Left ventricle myocardium inferior (tissue), 1 donor: ENCODE results near the gene ARHGEF17. TPM values are rescaled to one million over a fixed set of nuclear protein-coding genes. Genes with fewer than 3 reads are reported as not detected.
"Not testable (repeated sequence)": the region's sequence is repeated elsewhere in the genome, so short reads cannot be mapped to it uniquely, and the experiment has no call there.

ENCODE experiments used
- DNase-seq: peaks from one replicate; pipeline ENCODE4 v3.0.0-alpha.2; 2020
- H3K27ac ChIP-seq: fragments of 200-600 bp; replicated peaks from 2 replicates; pipeline ENCODE4 v1.8.0; 2021
- H3K27me3 ChIP-seq: fragments of 200-600 bp; 2 replicates; pipeline ENCODE4 v1.8.0; 2021; ENCODE audit warnings: low read depth
- H3K36me3 ChIP-seq: fragments of 200-600 bp; 2 replicates; pipeline ENCODE4 v1.8.0; 2021
- H3K4me1 ChIP-seq: fragments of 200-600 bp; 2 replicates; pipeline ENCODE4 v1.8.0; 2021
- H3K4me3 ChIP-seq: fragments of 200-600 bp; 2 replicates; pipeline ENCODE4 v1.8.0; 2021; ENCODE audit warnings: mild to moderate bottlenecking, moderate library complexity
- H3K9me3 ChIP-seq: fragments of 200-600 bp; replicated peaks from 2 replicates; pipeline ENCODE4 v1.8.0; 2021
- CTCF ChIP-seq: fragments of 200-600 bp; IDR thresholded peaks from 2 replicates; pipeline ENCODE4 v1.8.0; 2021; ENCODE audit warnings: antibody characterized with exemption, mild to moderate bottlenecking, borderline replicate concordance
- intact Hi-C: fragments of 100-400 bp; cut with micrococcal nuclease; formaldehyde crosslinking; loops from one replicate; pipeline ENCODE4 v1.11.0; 2022
- total RNA-seq: library from RNA; stranded (reverse); fragmentation: NEBNext Ultra II Directional; extraction: Animal tissue kit (Norgen Biotek cat#: 25700); gene quantifications from one replicate; pipeline ENCODE4 v1.2.1, GENCODE V29; 2021
- donor health status: DM: no; HTN: yes; CAD: no; lungs with severe emphysema.

The ARHGEF17 gene
- total RNA-seq, 1 donor from 2014 or later = 53.1 TPM

GRCh38 chr11:73268671-73269271 lies 39.3 kb upstream of the ARHGEF17 start:
- Histone ChIP-seq H3K4me3 (no peak overlapping the region), H3K27me3 (peaks cover 14% of the 10 kb centered on the region), H3K9me3 (no peaks in the 10 kb centered on the region), H3K27ac (no peak overlapping the region), H3K36me3 (no peaks in the 10 kb centered on the region), H3K4me1 (peaks cover 65% of the 10 kb centered on the region)
- DNase-seq = no peak
- intact Hi-C loops = no loop called here
- no peak for TF ChIP-seq CTCF

- TF ChIP-seq CTCF = no peak
- H3K4me3 ChIP-seq = no peak overlapping the region
- intact Hi-C loops = no loop called here
- no peaks in the 10 kb centered on the region for H3K36me3 ChIP-seq
- DNase-seq = no peak
- peak overlapping the region; percentile 23 for H3K27ac ChIP-seq
- peaks cover 59% of the 10 kb centered on the region for H3K4me1 ChIP-seq
- peaks cover 7% of the 10 kb centered on the region for H3K27me3 ChIP-seq
- no peaks in the 10 kb centered on the region for H3K9me3 ChIP-seq
Observed at GRCh38 chr11:73269459-73270015, 38.5 kb upstream of the ARHGEF17 start.

GRCh38 chr11:73270016-73270854 lies 37.8 kb upstream of the ARHGEF17 start:
- intact Hi-C loops = no loop called here
- no peak for DNase-seq
- H3K27ac ChIP-seq = peak overlapping the region; percentile 23

GRCh38 chr11:73270855-73271477 lies 37.1 kb upstream of the ARHGEF17 start:
- intact Hi-C loops = no loop called here
- no peak for DNase-seq
- Histone ChIP-seq H3K4me1 (peaks cover 45% of the 10 kb centered on the region), H3K9me3 (no peaks in the 10 kb centered on the region), H3K36me3 (no peaks in the 10 kb centered on the region), H3K27me3 (no peaks in the 10 kb centered on the region), H3K4me3 (no peak overlapping the region), H3K27ac (no peak overlapping the region)
- TF ChIP-seq CTCF = no peak

More at GRCh38 chr11:73270016-73270854, 37.8 kb upstream of the ARHGEF17 start:
- TF ChIP-seq CTCF = no peak
- H3K4me3 ChIP-seq = no peak overlapping the region
- peaks cover 53% of the 10 kb centered on the region for H3K4me1 ChIP-seq
- no peaks in the 10 kb centered on the region for H3K9me3 ChIP-seq
- H3K36me3 ChIP-seq = no peaks in the 10 kb centered on the region
- H3K27me3 ChIP-seq = no peaks in the 10 kb centered on the region

GRCh38 chr11:73271478-73271865 lies 36.6 kb upstream of the ARHGEF17 start:
- H3K36me3 ChIP-seq, intact Hi-C loops, H3K27ac ChIP-seq, DNase-seq, H3K27me3 ChIP-seq, H3K9me3 ChIP-seq, H3K4me3 ChIP-seq: not testable (repeated sequence)
- peaks cover 40% of the 10 kb centered on the region for H3K4me1 ChIP-seq
